GM23338 (cell line): ENCODE results near the gene KDM4B. TPM values are rescaled to one million over a fixed set of nuclear protein-coding genes. Genes with fewer than 3 reads are reported as not detected.

ENCODE experiments used
- ATAC-seq: fragments of 200-7000 bp; cut with Tn5 transposase; 3 replicates; pipeline ENCODE4 v1.9.1; 2020
- DNase-seq: peaks from one replicate; pipeline ENCODE4 v3.0.0-alpha.2; 2015; ENCODE audit warnings: low spot score
- H2AFZ ChIP-seq: fragments of 200-600 bp; sonication (generic); 2 replicates; pipeline ENCODE4 v1.8.0; 2016; ENCODE audit warnings: antibody characterized with exemption, mild to moderate bottlenecking, moderate library complexity
- H3F3A ChIP-seq: fragments of 200-600 bp; sonication (generic); replicated peaks from 2 replicates; pipeline ENCODE4 v1.8.0; 2017; ENCODE audit warnings: antibody characterized with exemption, mixed run types, low read depth
- H3K27ac ChIP-seq: fragments of 200-600 bp; sonication (generic); 2 replicates; pipeline ENCODE4 v1.6.1; 2016; ENCODE audit warnings: low read depth
- H3K27me3 ChIP-seq: fragments of 200-600 bp; sonication (generic); 2 replicates; pipeline ENCODE4 v1.8.0; 2016; ENCODE audit warnings: mild to moderate bottlenecking, mixed run types, moderate library complexity; ENCODE audit not compliant: insufficient read depth
- H3K36me3 ChIP-seq: fragments of 200-600 bp; sonication (generic); 2 replicates; pipeline ENCODE4 v1.8.0; 2016; ENCODE audit warnings: mild to moderate bottlenecking; ENCODE audit not compliant: insufficient read depth
- H3K4me1 ChIP-seq: fragments of 200-600 bp; sonication (generic); 2 replicates; pipeline ENCODE4 v1.8.0; 2016; ENCODE audit warnings: mild to moderate bottlenecking, moderate library complexity; ENCODE audit not compliant: insufficient read depth
- H3K4me2 ChIP-seq: fragments of 200-600 bp; sonication (generic); 2 replicates; pipeline ENCODE4 v1.7.1; 2017; ENCODE audit warnings: mixed run types
- H3K4me3 ChIP-seq: fragments of 200-600 bp; sonication (generic); 2 replicates; pipeline ENCODE4 v1.6.1; 2016; ENCODE audit warnings: mixed run types
- H3K79me2 ChIP-seq: fragments of 200-600 bp; sonication (generic); replicated peaks from 2 replicates; pipeline ENCODE4 v1.8.0; 2017; ENCODE audit warnings: mild to moderate bottlenecking; ENCODE audit not compliant: insufficient read depth
- H3K9me2 ChIP-seq: fragments of 200-600 bp; sonication (generic); 2 replicates; pipeline ENCODE4 v1.8.0; 2017; ENCODE audit not compliant: insufficient read depth
- H4K20me1 ChIP-seq: fragments of 200-600 bp; sonication (generic); replicated peaks from 2 replicates; pipeline ENCODE4 v1.8.0; 2017; ENCODE audit warnings: mild to moderate bottlenecking; ENCODE audit not compliant: insufficient read depth
- H3K27ac Mint-ChIP-seq: 2 replicates; pipeline ENCODE4 v1.8.0; 2020; ENCODE audit warnings: inconsistent platforms, mild to moderate bottlenecking, moderate library complexity, mixed read lengths
- H3K27me3 Mint-ChIP-seq: 3 replicates; pipeline ENCODE4 v1.8.0; 2022; ENCODE audit warnings: low read depth, mild to moderate bottlenecking, moderate library complexity, mixed read lengths, inconsistent platforms; ENCODE audit not compliant: insufficient read depth, poor library complexity
- H3K36me3 Mint-ChIP-seq: 3 replicates; pipeline ENCODE4 v1.8.0; 2021; ENCODE audit warnings: low read depth, mild to moderate bottlenecking, inconsistent platforms, moderate library complexity, mixed read lengths
- H3K4me1 Mint-ChIP-seq: 3 replicates; pipeline ENCODE4 v1.8.0; 2020; ENCODE audit warnings: mild to moderate bottlenecking, inconsistent platforms, mixed read lengths
- H3K4me3 Mint-ChIP-seq: 3 replicates; pipeline ENCODE4 v1.8.0; 2021; ENCODE audit warnings: moderate library complexity, mild to moderate bottlenecking, inconsistent platforms, mixed read lengths
- H3K9me3 Mint-ChIP-seq: 3 replicates; pipeline ENCODE4 v1.8.0; 2020; ENCODE audit warnings: moderate library complexity, mild to moderate bottlenecking, inconsistent platforms, mixed read lengths
- EZH2 ChIP-seq: fragments of 200-600 bp; sonication (generic); IDR thresholded peaks from one replicate; pipeline ENCODE4 v1.8.0; 2017; ENCODE audit warnings: antibody characterized with exemption, mild to moderate bottlenecking, low read depth; ENCODE audit not compliant: unreplicated experiment
- JUNB ChIP-seq: IDR thresholded peaks from one replicate; pipeline ENCODE4 v1.6.1; 2016; ENCODE audit warnings: antibody characterized with exemption; ENCODE audit not compliant: unreplicated experiment
- NANOG ChIP-seq: IDR thresholded peaks from 2 replicates; pipeline ENCODE4 v1.6.1; 2016; ENCODE audit warnings: antibody characterized with exemption, borderline replicate concordance
- ZNF114 ChIP-seq: fragments of 250-450 bp; sonication (Bioruptor Pico); IDR thresholded peaks from 2 replicates; pipeline ENCODE4 v1.5.0; 2020; ENCODE audit warnings: mild to moderate bottlenecking, moderate library complexity
- polyA plus RNA-seq: library from polyadenylated mRNA; unstranded; fragments of >200 nt; fragmentation: Nextera tagmentation; extraction: Ambion mirVana; gene quantifications from 2 replicates; pipeline ENCODE4 v1.2.1, GENCODE V29; 2016
- total RNA-seq: library from RNA; depleted of rRNA; stranded (reverse); fragments of >200 nt; shearing (Covaris generic); gene quantifications from 2 replicates; pipeline ENCODE4 v1.2.3, GENCODE V29; 2014
- TF ChIP-seq, protein P1 (sequence below): fragments of 250-450 bp; sonication (Bioruptor Pico); IDR thresholded peaks from 2 replicates; pipeline ENCODE4 v1.5.0; 2020; ENCODE audit warnings: mild to moderate bottlenecking, moderate library complexity

Gene KDM4B
- total and polyA plus RNA-seq, 2 experiments from 2014 or later = 9.1 to 27.6 TPM

DNA sequence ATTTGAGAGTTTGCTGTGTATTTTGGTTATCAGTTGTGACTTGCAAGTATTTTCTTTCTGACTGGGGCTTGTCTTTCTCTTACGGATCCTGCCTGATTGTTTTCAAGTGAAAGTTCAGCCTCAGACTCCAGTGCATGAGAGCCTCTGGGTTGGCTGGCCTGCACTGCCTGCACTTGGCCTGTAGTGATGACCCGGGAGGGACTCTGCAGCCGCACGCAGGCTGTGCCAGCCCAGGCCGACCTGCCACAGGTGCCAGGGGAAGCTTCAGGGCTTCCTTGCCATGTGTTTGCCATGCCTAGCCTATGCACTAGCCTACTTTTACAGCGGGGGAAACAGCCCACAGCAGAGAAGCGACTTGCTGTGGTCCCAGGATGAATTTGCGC is 77.0 kb downstream of the KDM4B start:
- H3K27me3 ChIP-seq = no peaks in the 10 kb centered on the region
- H3K4me3 ChIP-seq = no peak overlapping the region
- no peak for ATAC-seq
- no peak overlapping the region for H3K4me2 ChIP-seq
- no peak overlapping the region for H2AFZ ChIP-seq
- Mint-ChIP-seq H3K27me3 (peaks cover 6% of the 10 kb centered on the region), H3K36me3 (peaks cover 14% of the 10 kb centered on the region; the same call in 1 of the 3 replicates), H3K4me3 (no peak overlapping the region), H3K27ac (no peak overlapping the region), H3K4me1 (peaks cover 3% of the 10 kb centered on the region; the same call in 2 of the 3 replicates), H3K9me3 (no peaks in the 10 kb centered on the region)
- H4K20me1 ChIP-seq = no peaks in the 10 kb centered on the region; the same call in 1 of the 2 replicates
- no peaks in the 10 kb centered on the region for H3K79me2 ChIP-seq
- TF ChIP-seq EZH2 = no peak
- TF ChIP-seq, protein P1, sequence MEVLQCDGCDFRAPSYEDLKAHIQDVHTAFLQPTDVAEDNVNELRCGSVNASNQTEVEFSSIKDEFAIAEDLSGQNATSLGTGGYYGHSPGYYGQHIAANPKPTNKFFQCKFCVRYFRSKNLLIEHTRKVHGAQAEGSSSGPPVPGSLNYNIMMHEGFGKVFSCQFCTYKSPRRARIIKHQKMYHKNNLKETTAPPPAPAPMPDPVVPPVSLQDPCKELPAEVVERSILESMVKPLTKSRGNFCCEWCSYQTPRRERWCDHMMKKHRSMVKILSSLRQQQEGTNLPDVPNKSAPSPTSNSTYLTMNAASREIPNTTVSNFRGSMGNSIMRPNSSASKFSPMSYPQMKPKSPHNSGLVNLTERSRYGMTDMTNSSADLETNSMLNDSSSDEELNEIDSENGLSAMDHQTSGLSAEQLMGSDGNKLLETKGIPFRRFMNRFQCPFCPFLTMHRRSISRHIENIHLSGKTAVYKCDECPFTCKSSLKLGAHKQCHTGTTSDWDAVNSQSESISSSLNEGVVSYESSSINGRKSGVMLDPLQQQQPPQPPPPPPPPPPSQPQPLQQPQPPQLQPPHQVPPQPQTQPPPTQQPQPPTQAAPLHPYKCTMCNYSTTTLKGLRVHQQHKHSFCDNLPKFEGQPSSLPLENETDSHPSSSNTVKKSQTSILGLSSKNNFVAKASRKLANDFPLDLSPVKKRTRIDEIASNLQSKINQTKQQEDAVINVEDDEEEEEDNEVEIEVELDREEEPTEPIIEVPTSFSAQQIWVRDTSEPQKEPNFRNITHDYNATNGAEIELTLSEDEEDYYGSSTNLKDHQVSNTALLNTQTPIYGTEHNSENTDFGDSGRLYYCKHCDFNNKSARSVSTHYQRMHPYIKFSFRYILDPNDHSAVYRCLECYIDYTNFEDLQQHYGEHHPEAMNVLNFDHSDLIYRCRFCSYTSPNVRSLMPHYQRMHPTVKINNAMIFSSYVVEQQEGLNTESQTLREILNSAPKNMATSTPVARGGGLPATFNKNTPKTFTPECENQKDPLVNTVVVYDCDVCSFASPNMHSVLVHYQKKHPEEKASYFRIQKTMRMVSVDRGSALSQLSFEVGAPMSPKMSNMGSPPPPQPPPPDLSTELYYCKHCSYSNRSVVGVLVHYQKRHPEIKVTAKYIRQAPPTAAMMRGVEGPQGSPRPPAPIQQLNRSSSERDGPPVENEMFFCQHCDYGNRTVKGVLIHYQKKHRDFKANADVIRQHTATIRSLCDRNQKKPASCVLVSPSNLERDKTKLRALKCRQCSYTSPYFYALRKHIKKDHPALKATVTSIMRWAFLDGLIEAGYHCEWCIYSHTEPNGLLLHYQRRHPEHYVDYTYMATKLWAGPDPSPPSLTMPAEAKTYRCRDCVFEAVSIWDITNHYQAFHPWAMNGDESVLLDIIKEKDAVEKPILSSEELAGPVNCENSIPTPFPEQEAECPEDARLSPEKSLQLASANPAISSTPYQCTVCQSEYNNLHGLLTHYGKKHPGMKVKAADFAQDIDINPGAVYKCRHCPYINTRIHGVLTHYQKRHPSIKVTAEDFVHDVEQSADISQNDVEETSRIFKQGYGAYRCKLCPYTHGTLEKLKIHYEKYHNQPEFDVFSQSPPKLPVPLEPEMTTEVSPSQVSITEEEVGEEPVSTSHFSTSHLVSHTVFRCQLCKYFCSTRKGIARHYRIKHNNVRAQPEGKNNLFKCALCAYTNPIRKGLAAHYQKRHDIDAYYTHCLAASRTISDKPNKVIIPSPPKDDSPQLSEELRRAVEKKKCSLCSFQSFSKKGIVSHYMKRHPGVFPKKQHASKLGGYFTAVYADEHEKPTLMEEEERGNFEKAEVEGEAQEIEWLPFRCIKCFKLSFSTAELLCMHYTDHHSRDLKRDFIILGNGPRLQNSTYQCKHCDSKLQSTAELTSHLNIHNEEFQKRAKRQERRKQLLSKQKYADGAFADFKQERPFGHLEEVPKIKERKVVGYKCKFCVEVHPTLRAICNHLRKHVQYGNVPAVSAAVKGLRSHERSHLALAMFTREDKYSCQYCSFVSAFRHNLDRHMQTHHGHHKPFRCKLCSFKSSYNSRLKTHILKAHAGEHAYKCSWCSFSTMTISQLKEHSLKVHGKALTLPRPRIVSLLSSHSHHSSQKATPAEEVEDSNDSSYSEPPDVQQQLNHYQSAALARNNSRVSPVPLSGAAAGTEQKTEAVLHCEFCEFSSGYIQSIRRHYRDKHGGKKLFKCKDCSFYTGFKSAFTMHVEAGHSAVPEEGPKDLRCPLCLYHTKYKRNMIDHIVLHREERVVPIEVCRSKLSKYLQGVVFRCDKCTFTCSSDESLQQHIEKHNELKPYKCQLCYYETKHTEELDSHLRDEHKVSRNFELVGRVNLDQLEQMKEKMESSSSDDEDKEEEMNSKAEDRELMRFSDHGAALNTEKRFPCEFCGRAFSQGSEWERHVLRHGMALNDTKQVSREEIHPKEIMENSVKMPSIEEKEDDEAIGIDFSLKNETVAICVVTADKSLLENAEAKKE (CRISPR knock-in tag) = no peak
- 0 out of 2 replicates have a peak overlapping the region, but pooled peaks have one; percentile 45 for H3K27ac ChIP-seq
- H3K36me3 ChIP-seq = no peaks in the 10 kb centered on the region
- H3K9me2 ChIP-seq = no peaks in the 10 kb centered on the region
- H3F3A ChIP-seq = no peaks in the 10 kb centered on the region
- no peak for DNase-seq
- H3K4me1 ChIP-seq = no peaks in the 10 kb centered on the region

DNA sequence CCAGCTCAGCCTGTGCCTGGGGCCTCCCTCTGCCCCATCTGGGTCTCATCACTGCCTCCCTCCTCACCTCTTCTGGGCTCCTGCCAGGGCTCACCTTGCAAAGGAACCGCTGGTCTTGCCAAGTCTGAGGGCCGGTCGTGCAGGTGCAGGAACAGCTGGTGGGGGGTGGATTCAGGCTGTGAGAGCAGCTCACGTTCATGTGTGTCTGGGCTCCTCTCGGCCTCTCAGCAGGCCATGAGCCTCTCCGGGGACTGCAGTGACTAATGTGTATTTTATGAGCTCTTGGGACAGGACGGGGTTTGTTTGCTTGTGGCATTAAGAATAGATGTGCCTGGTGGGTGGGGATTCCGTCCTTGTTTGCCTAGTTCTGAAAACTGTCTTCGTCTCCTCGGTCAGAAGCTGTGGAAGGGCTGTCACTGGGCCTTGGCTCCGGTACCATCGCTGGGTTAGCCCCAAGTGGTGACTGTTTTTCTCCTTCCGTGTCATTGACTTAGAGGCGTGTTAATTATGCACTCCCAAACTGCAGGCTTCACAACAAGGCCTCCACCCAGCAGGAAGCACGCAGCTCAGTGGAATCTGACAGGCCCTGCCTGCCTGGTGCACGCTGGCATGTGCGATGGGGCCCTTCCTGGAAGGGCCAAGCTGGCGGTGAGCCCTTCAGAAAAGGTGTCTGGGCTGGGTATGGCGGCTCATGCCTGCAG is 77.6 kb downstream of the KDM4B start:
- H4K20me1 ChIP-seq = no peaks in the 10 kb centered on the region; the same call in 1 of the 2 replicates
- H3K36me3 Mint-ChIP-seq = peaks cover 14% of the 10 kb centered on the region; the same call in 1 of the 3 replicates
- TF ChIP-seq JUNB = no peak
- TF ChIP-seq, protein P1 (CRISPR knock-in tag) = no peak
- no peak for TF ChIP-seq ZNF114 (CRISPR knock-in tag)
- no peak for TF ChIP-seq NANOG

More for the DNA sequence above, 77.6 kb downstream of the KDM4B start:
- Histone ChIP-seq H3K27ac (no peak overlapping the region), H3K9me2 (no peaks in the 10 kb centered on the region), H3K4me1 (no peaks in the 10 kb centered on the region), H3K27me3 (no peaks in the 10 kb centered on the region), H3K36me3 (no peaks in the 10 kb centered on the region), H2AFZ (no peak overlapping the region), H3K79me2 (no peaks in the 10 kb centered on the region), H3K4me3 (no peak overlapping the region), H3K4me2 (no peak overlapping the region), H3F3A (no peaks in the 10 kb centered on the region)
- Mint-ChIP-seq H3K9me3 (no peaks in the 10 kb centered on the region), H3K4me1 (peaks cover 3% of the 10 kb centered on the region; the same call in 2 of the 3 replicates), H3K4me3 (no peak overlapping the region), H3K27me3 (peaks cover 4% of the 10 kb centered on the region), H3K27ac (no peak overlapping the region)
- no peak for DNase-seq
- no peak for ATAC-seq
